ENCODE results near the gene NCOA7. TPM values are rescaled to one million over a fixed set of nuclear protein-coding genes. Genes with fewer than 3 reads are reported as not detected.

The NCOA7 gene
- total RNA-seq, 4 donors from 2014 or later, result 9.0 to 36.2 (median 21.8) TPM

DNA sequence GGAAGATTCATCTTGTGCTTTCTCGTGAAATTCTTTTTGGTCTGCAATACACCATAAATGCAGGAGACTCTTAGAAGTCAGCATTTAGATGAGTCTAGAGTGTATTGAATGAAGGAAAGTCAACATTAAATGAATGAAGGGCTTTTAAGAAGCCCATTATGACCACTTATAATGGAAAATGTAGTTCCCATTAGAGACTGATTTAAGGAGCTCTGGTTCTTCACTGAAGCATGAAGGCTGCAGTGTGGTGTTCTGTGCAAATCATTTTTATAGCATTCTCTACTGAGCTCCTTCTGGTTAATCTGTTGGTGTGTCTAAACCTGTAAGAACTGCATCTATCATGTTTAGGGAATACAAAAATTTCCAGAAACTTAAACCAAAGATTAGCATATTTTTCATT lies 19.7 kb downstream of the NCOA7 start:
- Histone ChIP-seq H3K27me3 (no peaks in the 10 kb centered on the region), H3K27ac (no peak overlapping the region), H3K9me3 (no peaks in the 10 kb centered on the region), H3K36me3 (no peaks in the 10 kb centered on the region), H3K4me3 (replicated peaks in 1 of 3) (no peak overlapping the region), H3K4me1 (peaks cover 8 to 17% of the 10 kb centered on the region in 2 donors)
- TF ChIP-seq, protein P1, sequence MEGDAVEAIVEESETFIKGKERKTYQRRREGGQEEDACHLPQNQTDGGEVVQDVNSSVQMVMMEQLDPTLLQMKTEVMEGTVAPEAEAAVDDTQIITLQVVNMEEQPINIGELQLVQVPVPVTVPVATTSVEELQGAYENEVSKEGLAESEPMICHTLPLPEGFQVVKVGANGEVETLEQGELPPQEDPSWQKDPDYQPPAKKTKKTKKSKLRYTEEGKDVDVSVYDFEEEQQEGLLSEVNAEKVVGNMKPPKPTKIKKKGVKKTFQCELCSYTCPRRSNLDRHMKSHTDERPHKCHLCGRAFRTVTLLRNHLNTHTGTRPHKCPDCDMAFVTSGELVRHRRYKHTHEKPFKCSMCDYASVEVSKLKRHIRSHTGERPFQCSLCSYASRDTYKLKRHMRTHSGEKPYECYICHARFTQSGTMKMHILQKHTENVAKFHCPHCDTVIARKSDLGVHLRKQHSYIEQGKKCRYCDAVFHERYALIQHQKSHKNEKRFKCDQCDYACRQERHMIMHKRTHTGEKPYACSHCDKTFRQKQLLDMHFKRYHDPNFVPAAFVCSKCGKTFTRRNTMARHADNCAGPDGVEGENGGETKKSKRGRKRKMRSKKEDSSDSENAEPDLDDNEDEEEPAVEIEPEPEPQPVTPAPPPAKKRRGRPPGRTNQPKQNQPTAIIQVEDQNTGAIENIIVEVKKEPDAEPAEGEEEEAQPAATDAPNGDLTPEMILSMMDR (IDR thresholded peaks at IDR 0.05), result no peak
- no peak for TF ChIP-seq POLR2A (IDR thresholded peaks at IDR 0.05)
- intact Hi-C loops (cut with DNase I), result no loop called here
- no peak for DNase-seq
- 47 to 52% methylated on average over 1 of the region's 1 CpG for WGBS, 2 donors

DNA sequence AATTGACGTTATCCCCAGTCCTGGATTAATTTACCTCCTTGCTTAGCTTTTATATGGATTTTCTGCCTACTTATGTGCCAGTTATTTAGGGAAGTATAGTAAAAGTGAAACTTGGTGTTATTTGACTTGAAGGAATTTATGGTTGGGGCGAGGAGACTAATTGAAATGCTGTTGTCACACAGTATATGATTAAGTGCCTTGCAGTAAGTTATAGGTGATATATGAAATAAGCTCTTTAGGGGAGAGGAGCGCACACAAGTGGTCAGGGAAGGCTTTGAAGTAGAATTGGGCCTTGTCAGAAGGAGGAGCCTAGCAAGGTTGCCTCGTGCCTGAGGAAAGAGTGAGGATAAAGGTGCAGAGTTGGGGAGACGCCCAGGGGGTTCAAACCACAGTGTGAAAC lies 20.5 kb downstream of the NCOA7 start:
- Histone ChIP-seq H3K27ac (no peak overlapping the region), H3K4me3 (replicated peaks in 1 of 3) (no peak overlapping the region), H3K36me3 (no peaks in the 10 kb centered on the region), H3K27me3 (no peaks in the 10 kb centered on the region), H3K9me3 (no peaks in the 10 kb centered on the region), H3K4me1 (peaks cover 8 to 17% of the 10 kb centered on the region in 2 donors)
- DNase-seq, result no peak
- TF ChIP-seq, protein P1 (IDR thresholded peaks at IDR 0.05), result no peak
- TF ChIP-seq POLR2A (IDR thresholded peaks at IDR 0.05), result no peak
- intact Hi-C loops (cut with DNase I), result no loop called here
- 91 to 92% methylated on average over 5 of the region's 5 CpGs for WGBS, 2 donors

DNA sequence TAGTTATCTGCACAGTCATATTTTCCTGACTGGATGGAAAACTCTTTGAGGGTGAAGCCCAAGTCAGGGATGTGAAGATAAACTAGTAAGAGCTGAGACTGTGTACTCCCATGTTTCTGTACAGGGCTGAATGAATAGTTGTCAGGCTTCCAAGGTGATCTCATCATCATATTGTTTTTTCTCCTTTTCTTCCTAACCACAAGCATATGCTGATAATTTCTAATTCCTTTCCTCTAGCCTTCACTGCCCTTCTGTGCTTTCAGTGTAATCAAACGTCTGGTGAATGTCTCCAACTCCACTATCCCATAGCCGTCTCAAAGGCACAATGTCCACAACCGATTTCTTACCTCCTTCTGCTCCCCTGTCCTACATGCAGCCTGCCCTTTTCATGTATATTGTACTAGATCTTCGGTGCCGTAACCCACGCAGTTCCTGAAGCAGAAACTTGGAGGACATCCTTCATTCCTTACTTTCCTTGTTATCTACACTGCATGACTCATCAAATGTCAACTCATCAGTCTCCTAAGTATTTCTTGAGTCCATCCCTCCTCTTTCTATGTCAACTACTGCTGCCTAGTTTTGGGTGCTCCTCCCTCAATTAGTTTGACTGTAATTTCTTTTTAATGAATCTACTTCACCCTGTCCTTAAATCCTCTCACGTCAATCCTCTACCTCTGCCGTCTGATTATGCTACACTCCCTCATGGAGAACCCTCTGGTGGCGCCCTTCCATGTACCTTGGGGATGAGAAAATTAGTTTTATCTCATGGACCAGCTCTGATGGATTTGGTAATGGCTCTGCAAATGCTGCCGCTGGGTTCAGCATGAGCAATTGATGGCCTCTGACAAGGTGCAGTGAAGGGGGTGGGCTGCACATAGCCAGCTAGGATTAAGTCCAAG lies 21.9 kb downstream of the NCOA7 start:
- intact Hi-C loops (cut with DNase I), result no loop called here
- no peak for TF ChIP-seq POLR2A (IDR thresholded peaks at IDR 0.05)
- TF ChIP-seq, protein P1 (IDR thresholded peaks at IDR 0.05), result no peak
- Histone ChIP-seq H3K4me3 (replicated peaks in 1 of 3) (no peak overlapping the region), H3K9me3 (no peaks in the 10 kb centered on the region), H3K27me3 (no peaks in the 10 kb centered on the region), H3K4me1 (peaks cover 8 to 17% of the 10 kb centered on the region in 2 donors), H3K36me3 (no peaks in the 10 kb centered on the region), H3K27ac (peak overlapping the region in 1 of 3 donors; percentile 18)
- 76 to 81% methylated on average over 10 of the region's 10 CpGs for WGBS, 2 donors
- DNase-seq, result no peak

DNA sequence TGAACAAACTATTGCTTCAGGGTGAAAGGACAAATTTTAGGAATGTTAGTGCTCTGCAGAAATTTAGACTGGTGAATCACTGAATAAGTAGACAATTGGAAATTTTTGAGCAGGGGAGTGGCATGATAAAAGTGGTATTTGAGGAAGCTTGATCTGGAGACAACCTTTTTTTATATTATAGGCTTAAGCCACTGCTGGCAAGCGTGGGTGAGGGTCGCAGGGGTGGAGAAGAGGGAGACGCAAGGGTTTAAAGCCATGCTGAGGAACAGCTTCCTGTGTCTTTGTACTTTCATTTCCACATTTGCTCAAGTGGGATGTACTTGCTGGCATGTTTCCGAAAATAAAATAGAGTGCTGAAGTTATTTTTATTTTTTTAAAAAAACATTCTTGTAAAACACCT lies 23.7 kb downstream of the NCOA7 start:
- WGBS, 2 donors, result 68 to 75% methylated on average over 4 of the region's 4 CpGs
- TF ChIP-seq POLR2A (IDR thresholded peaks at IDR 0.05), result no peak
- TF ChIP-seq, protein P1 (IDR thresholded peaks at IDR 0.05), result no peak
- DNase-seq, result no peak
- intact Hi-C loops (cut with DNase I), result no loop called here
- H3K4me1 ChIP-seq, result peaks cover 14 to 34% of the 10 kb centered on the region in 2 donors
- no peaks in the 10 kb centered on the region for H3K36me3 ChIP-seq
- no peaks in the 10 kb centered on the region for H3K9me3 ChIP-seq
- no peaks in the 10 kb centered on the region for H3K27me3 ChIP-seq
- no peak overlapping the region for H3K27ac ChIP-seq
- H3K4me3 ChIP-seq (replicated peaks in 1 of 3), result no peak overlapping the region

Measured in thyroid gland (tissue), 4 donors.